Measurements from ENCODE around the gene RLN3.

DNA sequence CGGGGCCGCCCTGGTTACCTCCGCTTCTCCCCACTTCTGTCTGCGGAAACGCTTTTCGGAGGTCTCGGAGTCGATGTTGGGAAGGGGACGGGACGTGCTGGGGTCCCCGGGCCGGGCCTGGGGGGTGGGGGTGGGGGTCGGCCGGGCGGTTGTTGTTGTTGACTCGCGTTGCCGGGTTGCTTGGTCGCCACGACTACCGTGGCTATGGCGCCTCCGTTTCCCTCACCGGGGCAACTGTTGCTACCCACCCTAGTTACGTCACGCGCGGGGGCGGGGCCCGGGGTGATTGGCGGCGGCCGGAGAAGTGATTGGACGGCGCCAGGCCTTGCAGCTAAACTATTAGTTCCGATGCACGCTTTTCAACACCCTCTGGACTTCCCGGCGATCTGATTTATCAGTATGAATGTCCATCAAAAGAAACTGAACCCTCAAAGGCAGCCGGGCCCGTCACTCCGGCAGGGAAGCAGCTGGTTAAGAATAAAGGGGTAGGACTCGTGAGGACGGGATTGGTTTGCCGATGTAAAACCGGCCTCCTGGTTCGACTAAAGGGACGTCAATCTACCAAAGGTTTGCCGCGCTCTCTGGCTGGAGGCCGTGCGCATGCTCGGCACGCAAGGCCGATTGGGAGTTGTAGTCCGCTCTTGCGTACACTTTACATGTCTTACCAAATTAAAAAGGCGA, 21.7 kb upstream of the RLN3 start, which contains the start of gene RFX1:
- TF ChIP-seq CTCF (IDR thresholded peaks at IDR 0.05) (no peak), EP300 (IDR thresholded peaks at IDR 0.05) (no peak), POLR2AphosphoS5 (IDR thresholded peaks at IDR 0.05) (peak in 1 of 3 donors; percentile 6), POLR2A (IDR thresholded peaks at IDR 0.05) (no peak)
